Raji (cell line): ENCODE results near the gene BIN2.

Source experiments
- POLR2A ChIP-seq: IDR thresholded peaks from 2 replicates; pipeline ENCODE4 v1.6.1; 2011; ENCODE audit warnings: low read depth, low read length, control low read depth; ENCODE audit not compliant: insufficient read depth

BIN2 gene

GRCh38 chr12:51245476-51246253, 78.3 kb downstream of the BIN2 start:
- TF ChIP-seq POLR2A: no peak

GRCh38 chr12:51244269-51244668, 79.7 kb downstream of the BIN2 start:
- TF ChIP-seq POLR2A: no peak

- no peak for TF ChIP-seq POLR2A
Measured at GRCh38 chr12:51242876-51243275, 81.1 kb downstream of the BIN2 start.

- TF ChIP-seq POLR2A: no peak
Measured at GRCh38 chr12:51242120-51242519, 81.9 kb downstream of the BIN2 start.

GRCh38 chr12:51240971-51241370, 83.0 kb downstream of the BIN2 start:
- TF ChIP-seq POLR2A: no peak

GRCh38 chr12:51238510-51239334, 85.3 kb downstream of the BIN2 start, which contains the start of gene DAZAP2:
Gene DAZAP2, plus strand, starts transcription at chr12:51238826. Its CDS starts 82 bp downstream, at chr12:51238908.
- peak; percentile 88 for TF ChIP-seq POLR2A

GRCh38 chr12:51238037-51238509, 85.9 kb downstream of the BIN2 start:
- TF ChIP-seq POLR2A: no peak

GRCh38 chr12:51234530-51234929, 89.4 kb downstream of the BIN2 start:
- no peak for TF ChIP-seq POLR2A

- TF ChIP-seq POLR2A: no peak
Measured at GRCh38 chr12:51232642-51233041, 91.3 kb downstream of the BIN2 start.
